HG03103 (cell line): ENCODE results near the gene CPT2.
A peak's percentile ranks its signal among the peaks of the same experiment; 100 is the strongest.

Experiments
- ATAC-seq: cut with Tn5 transposase; IDR thresholded peaks from one replicate; pipeline ENCODE4 v1.9.1; 2021; ENCODE audit warnings: low read depth; ENCODE audit not compliant: unreplicated experiment

CPT2 gene

GRCh38 chr1:53259932-53260331 lies 63.3 kb downstream of the CPT2 start:
- peak; percentile 79 for ATAC-seq

DNA sequence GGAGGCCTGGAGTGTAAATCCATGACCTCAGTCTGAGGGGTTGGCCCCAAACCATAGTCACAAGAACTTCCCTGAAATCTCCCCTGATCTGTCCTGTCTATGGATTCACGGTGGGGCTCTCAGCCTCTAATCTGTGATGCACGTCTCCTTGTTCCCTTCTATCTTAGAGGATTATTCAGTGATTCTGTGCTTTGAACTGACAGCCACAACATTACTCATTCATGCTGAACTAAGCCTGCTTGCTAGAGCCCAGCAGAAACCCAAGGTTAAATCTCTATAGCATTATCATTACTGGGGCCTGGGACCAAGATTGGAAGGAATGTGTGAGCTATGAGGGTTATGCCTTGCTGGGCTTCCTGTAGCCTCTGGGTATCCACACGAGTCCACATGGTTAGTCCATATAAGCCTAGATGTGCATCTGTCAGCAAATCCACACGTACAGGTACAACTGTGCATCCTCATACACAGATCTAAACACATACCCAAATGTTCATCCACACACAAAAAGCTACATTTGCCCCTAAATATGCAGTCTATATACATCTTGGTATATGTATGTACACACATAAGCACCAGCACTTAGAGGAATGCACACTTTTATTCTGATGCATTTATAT lies 64.1 kb downstream of the CPT2 start:
- ATAC-seq: no peak

GRCh38 chr1:53262000-53262399 lies 65.4 kb downstream of the CPT2 start:
- ATAC-seq: no peak
